ENCODE measurements around the gene SPAG4.
A peak's percentile ranks its signal among the peaks of the same experiment; 100 is the strongest.

Gene SPAG4, protein sequence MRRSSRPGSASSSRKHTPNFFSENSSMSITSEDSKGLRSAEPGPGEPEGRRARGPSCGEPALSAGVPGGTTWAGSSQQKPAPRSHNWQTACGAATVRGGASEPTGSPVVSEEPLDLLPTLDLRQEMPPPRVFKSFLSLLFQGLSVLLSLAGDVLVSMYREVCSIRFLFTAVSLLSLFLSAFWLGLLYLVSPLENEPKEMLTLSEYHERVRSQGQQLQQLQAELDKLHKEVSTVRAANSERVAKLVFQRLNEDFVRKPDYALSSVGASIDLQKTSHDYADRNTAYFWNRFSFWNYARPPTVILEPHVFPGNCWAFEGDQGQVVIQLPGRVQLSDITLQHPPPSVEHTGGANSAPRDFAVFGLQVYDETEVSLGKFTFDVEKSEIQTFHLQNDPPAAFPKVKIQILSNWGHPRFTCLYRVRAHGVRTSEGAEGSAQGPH

DNA sequence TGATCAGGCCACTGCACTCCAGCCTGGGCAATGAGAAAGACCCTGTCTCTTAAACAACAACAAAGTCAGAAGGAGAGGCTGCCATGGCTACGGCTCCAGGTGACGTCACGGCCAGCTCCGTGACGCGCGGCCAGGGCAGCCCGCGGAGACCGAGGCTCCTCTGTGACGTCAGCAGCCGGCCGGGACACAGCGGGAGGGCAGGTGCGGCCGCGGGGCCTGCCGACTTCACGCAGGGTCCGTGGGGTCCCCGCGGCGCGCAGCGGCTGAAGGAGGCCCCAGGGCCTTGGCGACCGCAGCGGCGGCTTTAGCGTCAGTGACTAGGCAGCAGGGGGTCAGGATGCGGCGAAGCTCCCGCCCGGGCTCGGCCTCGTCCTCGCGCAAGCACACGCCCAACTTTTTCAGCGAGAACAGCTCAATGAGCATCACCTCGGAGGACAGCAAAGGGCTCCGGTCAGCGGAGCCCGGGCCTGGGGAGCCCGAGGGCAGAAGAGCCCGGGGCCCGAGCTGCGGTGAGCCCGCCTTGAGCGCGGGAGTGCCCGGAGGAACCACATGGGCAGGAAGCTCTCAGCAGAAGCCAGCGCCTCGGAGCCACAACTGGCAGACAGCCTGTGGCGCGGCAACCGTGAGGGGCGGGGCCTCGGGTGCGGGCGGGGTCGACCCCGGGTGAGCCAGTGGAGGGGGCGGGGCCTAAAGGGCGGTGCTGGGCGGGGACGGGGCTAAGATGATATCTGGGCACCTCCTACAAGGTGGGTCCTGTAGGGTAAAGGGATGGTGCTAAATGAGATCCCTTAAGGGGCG is at the start of gene SPAG4:
TSS of gene SPAG4 (plus strand) at position 163 of the 798 bp plus-strand sequence. CDS start at position 338, 175 bp downstream.
- DNase-seq: peak; percentile 98

DNA sequence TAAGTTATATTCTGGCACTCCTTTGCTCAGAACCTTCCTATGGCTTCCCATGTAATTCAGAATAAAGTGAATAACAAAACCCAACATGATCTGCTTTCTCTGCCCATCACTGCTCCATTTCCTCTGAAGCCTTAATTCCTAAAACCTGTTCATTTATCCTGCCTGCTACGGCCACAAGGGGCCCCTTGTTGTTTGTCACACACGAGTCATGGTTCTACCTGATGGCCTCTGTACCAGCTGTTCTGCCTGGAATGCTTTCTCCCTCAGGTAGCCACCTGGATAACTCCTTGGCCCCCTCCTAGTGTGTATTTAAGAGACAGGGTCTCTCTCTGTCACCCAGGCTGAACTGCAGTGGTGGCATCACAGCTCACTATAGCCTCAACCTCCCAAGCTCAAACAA is 47.0 kb upstream of the SPAG4 start:
- no peak for DNase-seq

- DNase-seq: no peak
Measured at GRCh38 chr20:35571555-35571954, 44.1 kb upstream of the SPAG4 start.

GRCh38 chr20:35572838-35573237 is 42.8 kb upstream of the SPAG4 start:
- DNase-seq: no peak

GRCh38 chr20:35575958-35576357 is 39.7 kb upstream of the SPAG4 start:
- DNase-seq: no peak

GRCh38 chr20:35576816-35577215 is 38.8 kb upstream of the SPAG4 start:
- DNase-seq: no peak

DNA sequence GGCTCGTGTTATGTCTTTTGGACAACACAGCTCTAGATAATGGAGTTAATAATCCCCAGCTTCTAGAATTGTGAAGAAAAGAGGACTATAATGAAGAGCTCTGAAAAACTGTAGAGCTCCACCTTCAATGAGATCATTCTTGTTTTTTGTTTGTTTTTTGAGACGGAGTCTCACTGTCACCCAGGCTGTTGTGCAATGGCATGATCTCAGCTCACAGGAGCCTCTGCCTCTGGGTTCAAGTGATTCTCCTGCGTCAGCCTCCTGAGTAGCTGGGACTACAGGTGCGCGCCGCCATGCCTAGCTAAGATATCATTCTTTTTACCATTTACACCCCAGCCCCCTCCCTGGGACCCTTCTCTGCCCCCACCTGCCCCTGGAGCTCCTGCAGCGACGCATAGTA is 37.2 kb upstream of the SPAG4 start:
- no peak for DNase-seq

DNA sequence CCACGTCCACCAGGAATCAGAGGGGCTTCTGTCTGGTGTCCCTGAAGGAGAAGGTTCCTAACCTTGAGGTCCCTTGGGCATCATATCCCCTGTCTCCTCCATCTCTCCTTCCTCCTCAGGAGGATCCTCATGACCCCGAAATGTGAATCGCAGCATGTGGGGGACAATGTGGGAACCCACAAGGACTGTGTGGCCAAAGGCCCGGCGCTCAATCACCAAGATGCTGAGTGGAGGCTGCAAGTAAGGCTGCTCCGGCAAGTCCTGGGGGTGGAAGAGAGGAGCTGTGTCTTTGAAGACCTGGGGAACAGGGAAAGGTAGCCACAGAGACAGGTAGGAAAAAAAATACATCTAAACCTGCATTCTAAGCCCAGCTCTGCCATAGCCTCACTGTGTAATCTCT is 36.4 kb upstream of the SPAG4 start:
- no peak for DNase-seq

DNA sequence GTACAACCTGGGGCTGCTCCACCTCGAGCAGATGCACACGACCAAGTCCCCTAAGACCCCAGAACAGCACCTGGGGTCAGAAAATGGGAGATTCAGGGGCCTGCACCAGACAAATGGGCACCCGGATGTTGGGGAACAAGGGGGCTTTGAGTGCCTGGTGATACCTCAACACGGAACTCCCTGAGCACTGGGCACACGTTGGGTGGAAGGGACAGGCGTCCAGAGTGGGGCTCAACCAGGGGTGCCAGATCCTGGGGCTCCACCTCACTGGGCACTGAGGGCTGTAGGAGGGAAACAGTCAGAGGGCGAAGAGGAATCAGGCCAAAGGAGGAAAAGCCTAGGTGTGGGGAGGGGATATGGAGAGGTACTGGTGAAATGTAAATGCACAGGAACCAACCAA is 33.5 kb upstream of the SPAG4 start:
- DNase-seq: no peak

DNA sequence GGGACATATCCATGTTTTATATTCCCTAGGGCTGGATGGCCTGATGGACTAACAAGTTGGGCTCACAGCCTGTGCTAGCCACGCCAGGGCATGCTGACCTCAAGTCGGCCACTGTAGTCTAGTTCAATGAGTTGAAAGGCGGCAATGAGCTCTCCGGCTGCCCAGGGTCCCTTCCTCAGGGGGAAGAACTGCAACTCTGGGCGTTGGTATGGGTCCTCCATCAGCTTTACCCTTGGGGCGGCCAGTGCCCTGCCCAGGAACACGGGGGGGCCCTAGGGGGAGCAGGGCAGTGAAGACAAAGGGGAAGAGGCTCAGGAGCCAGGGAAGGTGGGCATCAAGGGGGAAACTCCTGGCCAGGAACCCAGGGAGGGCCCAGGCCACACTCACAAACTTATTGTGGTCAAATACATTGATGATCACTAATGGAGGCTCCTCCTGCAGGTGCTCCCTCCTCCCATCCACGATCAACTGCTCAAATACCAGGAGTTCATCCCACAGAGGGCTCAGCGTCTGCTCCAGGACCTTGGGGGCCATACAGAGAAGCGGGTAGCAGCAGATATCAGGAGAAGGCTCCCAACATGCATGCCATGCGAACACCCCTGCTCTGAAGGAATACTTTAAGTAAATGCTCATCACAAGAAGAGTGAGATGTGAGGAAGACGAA is 32.8 kb upstream of the SPAG4 start:
- DNase-seq: no peak

DNA sequence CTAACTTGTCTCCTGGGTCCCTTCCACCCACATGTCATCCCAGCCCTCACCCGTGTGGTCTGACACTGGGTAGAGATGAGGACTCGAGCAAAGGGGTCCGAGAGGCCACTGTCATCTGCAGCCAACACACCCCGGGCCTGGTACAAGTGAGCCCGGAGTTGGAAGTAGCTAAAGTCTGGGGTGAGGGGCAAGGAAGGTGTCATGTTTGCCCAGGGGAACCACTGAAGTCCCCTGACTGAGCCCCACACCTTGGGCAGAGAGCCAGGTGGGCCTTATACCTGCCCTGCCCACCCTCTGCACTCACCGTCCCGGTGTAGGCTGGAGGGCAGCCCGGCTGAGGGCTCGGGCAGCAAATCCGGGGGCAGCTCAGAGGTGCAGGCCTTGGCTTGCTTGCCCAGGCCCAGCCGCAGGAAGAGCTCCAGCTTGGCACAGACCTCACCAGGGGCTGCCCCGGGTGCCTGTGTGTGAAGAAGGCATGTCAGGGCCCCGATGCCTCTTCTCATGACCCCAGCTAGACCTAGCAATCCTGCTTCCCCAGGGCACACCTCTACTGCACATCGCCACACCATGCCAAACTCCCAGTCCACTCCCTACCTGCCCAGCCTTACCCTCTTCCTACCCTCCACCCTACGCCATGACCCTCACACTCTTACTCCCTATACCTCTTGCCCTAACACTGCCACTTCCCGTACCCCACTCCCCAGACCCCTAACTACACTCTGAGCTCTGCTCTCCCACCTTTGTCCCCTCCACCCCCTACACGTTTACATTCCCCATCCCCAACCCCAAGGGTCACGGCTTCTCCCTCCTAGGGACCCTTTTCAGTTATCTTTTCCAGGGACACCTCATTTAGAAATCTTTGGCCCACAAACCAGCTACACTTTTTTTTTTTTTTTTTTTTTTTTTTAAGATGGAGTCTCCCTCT is 31.7 kb upstream of the SPAG4 start:
- DNase-seq: no peak

- no peak for DNase-seq
Measured at GRCh38 chr20:35586751-35587425, 28.7 kb upstream of the SPAG4 start.

DNA sequence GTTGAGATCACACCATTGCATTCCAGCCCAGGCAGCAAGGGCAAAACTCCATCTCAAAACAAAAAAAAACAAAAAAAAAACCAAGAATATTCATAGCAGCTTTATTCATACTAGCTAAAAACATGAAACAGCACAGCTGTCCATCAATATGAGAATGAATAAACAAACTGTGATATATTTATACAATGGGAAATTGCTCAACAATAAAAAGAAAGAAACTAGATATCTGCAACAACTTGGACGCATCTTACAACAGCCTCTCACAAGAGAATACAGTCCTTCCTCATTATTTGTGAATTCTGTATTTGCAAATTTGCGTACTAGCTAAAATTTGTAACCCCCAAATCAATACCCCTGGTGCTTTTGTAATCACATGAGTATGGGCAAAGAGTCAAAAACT is 28.2 kb upstream of the SPAG4 start:
- DNase-seq: no peak

- DNase-seq: no peak
Measured at GRCh38 chr20:35588397-35588796, 27.2 kb upstream of the SPAG4 start.

GRCh38 chr20:35592339-35592974 is 23.2 kb upstream of the SPAG4 start:
- DNase-seq: no peak

- no peak for DNase-seq
Measured at GRCh38 chr20:35595456-35595855, 20.2 kb upstream of the SPAG4 start.

DNA sequence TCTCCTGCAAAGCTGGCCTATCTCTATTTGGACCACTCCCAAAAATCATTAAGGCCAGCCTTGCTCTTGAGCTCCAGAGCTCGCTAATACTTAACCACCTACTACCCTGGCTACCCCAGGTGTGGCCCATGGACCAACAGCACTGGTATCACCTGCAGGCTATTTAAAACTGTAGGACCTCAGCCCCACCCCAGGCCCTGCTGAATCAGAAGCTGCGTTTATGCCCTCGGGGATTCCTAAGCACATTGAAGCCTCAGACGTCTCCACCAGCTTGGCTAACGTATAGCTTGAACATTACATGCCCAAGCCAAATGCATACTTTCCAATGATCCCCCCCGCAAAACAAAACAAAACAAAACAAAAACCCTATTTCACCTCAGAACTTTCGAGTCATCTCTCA is 19.7 kb upstream of the SPAG4 start:
- no peak for DNase-seq

DNA sequence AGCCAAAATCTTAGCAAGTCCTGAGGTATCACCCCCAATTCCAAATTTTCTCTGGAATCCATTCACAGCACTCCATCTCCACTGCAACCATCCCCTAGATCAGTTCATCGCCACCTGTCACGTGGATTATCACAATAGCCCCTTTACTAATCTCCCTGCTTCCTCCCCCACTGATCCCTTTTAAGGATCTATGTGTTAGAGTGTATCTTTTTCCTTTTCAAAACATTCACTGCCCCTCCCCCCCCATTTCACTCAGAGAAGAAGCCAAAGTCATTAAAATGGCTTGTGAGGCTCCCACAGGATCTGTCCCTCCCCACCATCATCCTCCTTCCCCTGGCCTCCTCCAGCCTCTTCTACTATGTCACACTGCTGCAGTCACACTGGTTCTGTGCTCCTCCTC is 18.4 kb upstream of the SPAG4 start:
- DNase-seq: no peak

DNA sequence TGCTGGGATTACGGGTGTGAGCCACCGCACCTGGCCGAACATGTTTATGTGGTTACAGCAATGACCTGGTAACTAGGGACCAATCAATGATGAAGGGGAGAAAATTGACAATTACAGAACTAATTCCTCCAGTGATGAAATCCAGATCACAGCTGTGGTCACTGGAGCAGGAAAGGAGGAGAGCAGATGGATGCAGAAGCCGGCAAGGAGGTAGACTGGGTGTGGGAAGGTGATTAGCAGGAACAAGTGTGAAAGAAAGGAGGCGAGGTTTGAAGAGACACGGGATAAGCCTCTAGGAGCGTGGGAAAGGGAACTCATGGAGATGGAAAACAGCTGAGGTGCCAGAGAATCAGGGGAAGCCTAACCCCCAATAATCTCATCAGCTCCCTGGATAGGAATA is 17.2 kb upstream of the SPAG4 start:
- no peak for DNase-seq

- peak; percentile 47 for DNase-seq
Measured at GRCh38 chr20:35598899-35599775, 16.5 kb upstream of the SPAG4 start.

- no peak for DNase-seq
Measured at GRCh38 chr20:35599776-35600120, 15.9 kb upstream of the SPAG4 start.
